Nephron progenitor cell (in vitro differentiated cells): Measurements from ENCODE around the gene CTSO.
"Not testable (repeated sequence)": the region's sequence is repeated elsewhere in the genome, so short reads cannot be mapped to it uniquely, and the experiment has no call there.

Experiments used
- DNase-seq: peaks from one replicate; pipeline ENCODE4 v3.0.0; 2021
- H3K27ac Mint-ChIP-seq: 2 replicates; pipeline ENCODE4 v1.8.0; 2021; ENCODE audit warnings: mild to moderate bottlenecking, moderate library complexity, mixed read lengths
- H3K27me3 Mint-ChIP-seq: 2 replicates; pipeline ENCODE4 v1.8.0; 2021; ENCODE audit warnings: mild to moderate bottlenecking, low read depth, mixed read lengths; ENCODE audit not compliant: poor library complexity
- H3K36me3 Mint-ChIP-seq: 2 replicates; pipeline ENCODE4 v1.8.0; 2021; ENCODE audit warnings: low read depth, mixed read lengths
- H3K4me1 Mint-ChIP-seq: 2 replicates; pipeline ENCODE4 v1.8.0; 2021; ENCODE audit warnings: mixed read lengths
- H3K4me3 Mint-ChIP-seq: 2 replicates; pipeline ENCODE4 v1.8.0; 2021; ENCODE audit warnings: mild to moderate bottlenecking, moderate library complexity, mixed read lengths
- H3K9me3 Mint-ChIP-seq: 2 replicates; pipeline ENCODE4 v1.8.0; 2021; ENCODE audit warnings: mild to moderate bottlenecking, moderate library complexity, mixed read lengths
- CTCF ChIP-seq: fragments of 200-600 bp; sonication (generic); IDR thresholded peaks from 2 replicates; pipeline ENCODE4 v1.5.0; 2021; ENCODE audit warnings: antibody characterized with exemption

CTSO gene

GRCh38 chr4:155901013-155901412, 52.7 kb downstream of the CTSO start:
- H3K27ac Mint-ChIP-seq, result peak overlapping the region; percentile 68
- no peak for TF ChIP-seq CTCF
- peaks cover 13% of the 10 kb centered on the region for H3K9me3 Mint-ChIP-seq
- no peaks in the 10 kb centered on the region for H3K27me3 Mint-ChIP-seq
- no peak overlapping the region for H3K4me3 Mint-ChIP-seq
- no peak for DNase-seq
- peaks cover 7% of the 10 kb centered on the region for H3K36me3 Mint-ChIP-seq
- H3K4me1 Mint-ChIP-seq, result peaks cover 15% of the 10 kb centered on the region

GRCh38 chr4:155900381-155900780, 53.3 kb downstream of the CTSO start:
- Mint-ChIP-seq H3K27ac (peak overlapping the region; percentile 68), H3K36me3 (peaks cover 7% of the 10 kb centered on the region), H3K4me1 (peaks cover 15% of the 10 kb centered on the region), H3K4me3 (no peak overlapping the region), H3K9me3 (peaks cover 16% of the 10 kb centered on the region), H3K27me3 (peaks cover 3% of the 10 kb centered on the region)
- TF ChIP-seq CTCF, result no peak
- DNase-seq, result no peak

- Mint-ChIP-seq H3K36me3 (peaks cover 7% of the 10 kb centered on the region), H3K27me3 (peaks cover 3% of the 10 kb centered on the region), H3K4me1 (peaks cover 15% of the 10 kb centered on the region), H3K9me3 (peaks cover 19% of the 10 kb centered on the region), H3K27ac (peak overlapping the region; percentile 76), H3K4me3 (no peak overlapping the region)
- DNase-seq, result no peak
- TF ChIP-seq CTCF, result no peak
These were observed 53.8 kb downstream of the CTSO start for GRCh38 chr4:155899891-155900290.

GRCh38 chr4:155898371-155898770, 55.3 kb downstream of the CTSO start:
- not testable (repeated sequence) for H3K4me3 Mint-ChIP-seq, DNase-seq, H3K27me3 Mint-ChIP-seq, H3K27ac Mint-ChIP-seq
- H3K36me3 Mint-ChIP-seq, result peaks cover 14% of the 10 kb centered on the region
- H3K4me1 Mint-ChIP-seq, result peaks cover 15% of the 10 kb centered on the region
- peaks cover 29% of the 10 kb centered on the region for H3K9me3 Mint-ChIP-seq

- no peak overlapping the region for H3K4me3 Mint-ChIP-seq
- no peaks in the 10 kb centered on the region for H3K4me1 Mint-ChIP-seq
- H3K36me3 Mint-ChIP-seq, result peaks cover 34% of the 10 kb centered on the region
- peaks cover 3% of the 10 kb centered on the region for H3K27me3 Mint-ChIP-seq
- no peak for DNase-seq
- H3K27ac Mint-ChIP-seq, result no peak overlapping the region
- no peak for TF ChIP-seq CTCF
- H3K9me3 Mint-ChIP-seq, result peaks cover 54% of the 10 kb centered on the region
These were observed 62.6 kb downstream of the CTSO start for GRCh38 chr4:155891058-155891457.

- H3K27ac Mint-ChIP-seq, result no peak overlapping the region
- DNase-seq, result no peak
- peaks cover 34% of the 10 kb centered on the region for H3K36me3 Mint-ChIP-seq
- peaks cover 49% of the 10 kb centered on the region for H3K9me3 Mint-ChIP-seq
- no peaks in the 10 kb centered on the region for H3K4me1 Mint-ChIP-seq
- peaks cover 2% of the 10 kb centered on the region for H3K27me3 Mint-ChIP-seq
- no peak overlapping the region for H3K4me3 Mint-ChIP-seq
- TF ChIP-seq CTCF, result no peak
These were observed 63.7 kb downstream of the CTSO start for GRCh38 chr4:155889946-155890345.
